Loucy (cell line): Measurements from ENCODE around the gene PAK5.

Source experiments
- H2AFZ ChIP-seq: fragments of 200-600 bp; sonication (generic); 2 replicates; pipeline ENCODE4 v1.6.0; 2016; ENCODE audit warnings: antibody characterized with exemption, mild to moderate bottlenecking, low read length, moderate library complexity
- H3F3A ChIP-seq: fragments of 200-600 bp; 2 replicates; pipeline ENCODE4 v1.6.0; 2016; ENCODE audit warnings: antibody characterized with exemption, low read depth, mild to moderate bottlenecking
- H3K27me3 ChIP-seq: fragments of 200-600 bp; sonication (generic); 2 replicates; pipeline ENCODE4 v1.6.1; 2014; ENCODE audit warnings: low read length, mild to moderate bottlenecking; ENCODE audit not compliant: insufficient read depth, poor library complexity, severe bottlenecking
- H3K36me3 ChIP-seq: fragments of 200-600 bp; sonication (generic); 2 replicates; pipeline ENCODE4 v1.6.1; 2016; ENCODE audit warnings: low read length; ENCODE audit not compliant: insufficient read depth
- H3K4me1 ChIP-seq: fragments of 200-600 bp; sonication (generic); 2 replicates; pipeline ENCODE4 v1.5.1; 2014; ENCODE audit warnings: low read length, mild to moderate bottlenecking; ENCODE audit not compliant: insufficient read depth, poor library complexity, severe bottlenecking
- H3K4me2 ChIP-seq: fragments of 200-600 bp; sonication (generic); 2 replicates; pipeline ENCODE4 v1.6.0; 2014; ENCODE audit warnings: antibody characterized with exemption, low read length, low read depth, mild to moderate bottlenecking; ENCODE audit not compliant: poor library complexity, severe bottlenecking
- H3K4me3 ChIP-seq: fragments of 200-600 bp; sonication (generic); 2 replicates; pipeline ENCODE4 v1.5.1; 2014; ENCODE audit warnings: low read length, mild to moderate bottlenecking, mixed read lengths; ENCODE audit not compliant: poor library complexity, severe bottlenecking
- H3K79me2 ChIP-seq: fragments of 200-600 bp; sonication (generic); 2 replicates; pipeline ENCODE4 v1.6.1; 2014; ENCODE audit warnings: low read length; ENCODE audit not compliant: insufficient read depth
- H3K9ac ChIP-seq: fragments of 200-600 bp; sonication (generic); 2 replicates; pipeline ENCODE4 v1.6.0; 2014; ENCODE audit warnings: mild to moderate bottlenecking, low read depth, low read length, moderate library complexity; ENCODE audit not compliant: poor library complexity, severe bottlenecking
- H3K9me2 ChIP-seq: fragments of 200-600 bp; sonication (generic); replicated peaks from 2 replicates; pipeline ENCODE4 v1.6.1; 2016; ENCODE audit warnings: low read depth, low read length, mixed read lengths
- H3K9me3 ChIP-seq: fragments of 200-600 bp; sonication (generic); 2 replicates; pipeline ENCODE4 v1.6.1; 2014; ENCODE audit warnings: mild to moderate bottlenecking, antibody characterized with exemption, low read length, low read depth; ENCODE audit not compliant: insufficient read depth
- H4K20me1 ChIP-seq: fragments of 200-600 bp; sonication (generic); 2 replicates; pipeline ENCODE4 v1.6.0; 2014; ENCODE audit warnings: antibody characterized with exemption, low read length, mild to moderate bottlenecking; ENCODE audit not compliant: insufficient read depth, poor library complexity, severe bottlenecking
- EZH2phosphoT487 ChIP-seq: fragments of 200-600 bp; IDR thresholded peaks from 2 replicates; pipeline ENCODE4 v1.6.1; 2018; ENCODE audit warnings: antibody characterized with exemption, mild to moderate bottlenecking, moderate library complexity, borderline replicate concordance
- TF ChIP-seq, protein P1 (sequence below): fragments of 200-600 bp; sonication (generic); conservative IDR thresholded peaks from 2 replicates; pipeline ENCODE4 v1.5.1; 2014; ENCODE audit warnings: mild to moderate bottlenecking, antibody characterized with exemption, low read length

PAK5 gene

DNA sequence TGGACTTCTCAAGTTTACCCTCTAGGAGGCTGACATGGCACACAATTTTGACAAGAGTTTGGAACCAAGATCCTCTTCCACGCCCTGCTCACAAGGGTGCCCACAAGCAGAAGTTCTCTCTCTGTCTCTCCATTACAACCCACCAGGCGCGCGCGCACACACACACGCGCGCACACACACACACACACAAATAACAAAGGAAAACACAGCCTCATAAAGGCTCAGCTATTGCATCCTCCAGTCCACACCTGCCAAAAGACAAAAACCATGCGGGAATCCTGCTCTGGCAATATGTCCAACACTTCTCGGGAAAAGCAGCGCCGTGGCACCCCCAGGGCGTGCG is 870 bp downstream of the PAK5 start:
- no peak for TF ChIP-seq EZH2phosphoT487
- TF ChIP-seq, protein P1, sequence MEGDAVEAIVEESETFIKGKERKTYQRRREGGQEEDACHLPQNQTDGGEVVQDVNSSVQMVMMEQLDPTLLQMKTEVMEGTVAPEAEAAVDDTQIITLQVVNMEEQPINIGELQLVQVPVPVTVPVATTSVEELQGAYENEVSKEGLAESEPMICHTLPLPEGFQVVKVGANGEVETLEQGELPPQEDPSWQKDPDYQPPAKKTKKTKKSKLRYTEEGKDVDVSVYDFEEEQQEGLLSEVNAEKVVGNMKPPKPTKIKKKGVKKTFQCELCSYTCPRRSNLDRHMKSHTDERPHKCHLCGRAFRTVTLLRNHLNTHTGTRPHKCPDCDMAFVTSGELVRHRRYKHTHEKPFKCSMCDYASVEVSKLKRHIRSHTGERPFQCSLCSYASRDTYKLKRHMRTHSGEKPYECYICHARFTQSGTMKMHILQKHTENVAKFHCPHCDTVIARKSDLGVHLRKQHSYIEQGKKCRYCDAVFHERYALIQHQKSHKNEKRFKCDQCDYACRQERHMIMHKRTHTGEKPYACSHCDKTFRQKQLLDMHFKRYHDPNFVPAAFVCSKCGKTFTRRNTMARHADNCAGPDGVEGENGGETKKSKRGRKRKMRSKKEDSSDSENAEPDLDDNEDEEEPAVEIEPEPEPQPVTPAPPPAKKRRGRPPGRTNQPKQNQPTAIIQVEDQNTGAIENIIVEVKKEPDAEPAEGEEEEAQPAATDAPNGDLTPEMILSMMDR = no peak
- no peak overlapping the region for H3K9ac ChIP-seq
- H3K4me2 ChIP-seq = no peak overlapping the region
- H4K20me1 ChIP-seq = no peaks in the 10 kb centered on the region
- no peaks in the 10 kb centered on the region for H3K36me3 ChIP-seq
- H3K4me3 ChIP-seq = no peak overlapping the region
- no peaks in the 10 kb centered on the region for H3K9me3 ChIP-seq
- H3K4me1 ChIP-seq = no peaks in the 10 kb centered on the region
- no peaks in the 10 kb centered on the region for H3K9me2 ChIP-seq
- no peaks in the 10 kb centered on the region for H3K79me2 ChIP-seq
- no peaks in the 10 kb centered on the region for H3K27me3 ChIP-seq
- H2AFZ ChIP-seq = no peak overlapping the region
- no peaks in the 10 kb centered on the region for H3F3A ChIP-seq

DNA sequence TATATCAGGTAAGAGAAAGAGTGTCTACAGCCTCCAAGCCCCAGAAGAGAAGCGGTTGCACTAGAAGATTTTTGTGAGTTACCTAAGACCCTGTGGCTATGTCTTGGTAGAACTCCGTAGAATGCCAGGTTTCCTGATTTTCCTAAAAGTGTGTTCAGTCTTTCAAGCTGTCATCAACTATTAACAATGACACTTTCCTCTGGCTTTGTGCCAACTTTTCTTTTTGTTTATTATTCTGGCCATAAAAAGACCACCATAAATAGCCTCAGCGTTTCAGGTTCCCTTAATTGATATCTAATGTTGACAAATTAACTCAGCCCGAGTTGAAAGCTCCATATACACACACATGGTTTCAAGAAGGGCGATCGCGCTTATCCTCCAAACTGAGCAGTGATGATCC is 1.2 kb downstream of the PAK5 start:
- TF ChIP-seq, protein P1 = no peak
- no peak for TF ChIP-seq EZH2phosphoT487
- no peaks in the 10 kb centered on the region for H3K36me3 ChIP-seq
- H3K4me2 ChIP-seq = no peak overlapping the region
- no peak overlapping the region for H3K4me3 ChIP-seq
- no peak overlapping the region for H2AFZ ChIP-seq
- H3K79me2 ChIP-seq = no peaks in the 10 kb centered on the region
- H3K4me1 ChIP-seq = no peaks in the 10 kb centered on the region
- H3F3A ChIP-seq = no peaks in the 10 kb centered on the region
- H3K9me2 ChIP-seq = no peaks in the 10 kb centered on the region
- H3K9ac ChIP-seq = no peak overlapping the region
- no peaks in the 10 kb centered on the region for H3K27me3 ChIP-seq
- H3K9me3 ChIP-seq = no peaks in the 10 kb centered on the region
- H4K20me1 ChIP-seq = no peaks in the 10 kb centered on the region

DNA sequence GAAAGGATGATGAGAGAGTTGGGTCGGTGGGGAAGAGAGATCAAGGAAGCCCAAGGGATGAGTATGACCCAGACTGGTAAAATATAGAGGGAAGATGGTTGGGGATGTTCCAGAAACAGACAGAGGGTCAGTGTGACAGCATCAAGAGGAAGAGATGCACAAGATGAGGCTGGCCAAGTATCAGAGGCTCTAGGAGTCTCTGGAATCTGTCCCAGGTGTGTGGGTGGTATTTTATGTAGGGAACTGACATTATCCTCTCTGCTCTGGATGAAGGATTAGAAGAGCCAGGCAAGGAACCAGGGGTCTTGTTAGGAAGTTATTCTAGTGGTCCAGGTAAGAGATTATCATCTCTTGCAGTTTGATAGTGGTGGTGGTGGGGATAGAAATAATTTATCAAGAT is 3.6 kb downstream of the PAK5 start:
- H2AFZ ChIP-seq = no peak overlapping the region
- H3K4me1 ChIP-seq = no peaks in the 10 kb centered on the region
- H3K9ac ChIP-seq = no peak overlapping the region
- H3K4me3 ChIP-seq = no peak overlapping the region
- H3K4me2 ChIP-seq = no peak overlapping the region
- TF ChIP-seq, protein P1 = no peak
- no peak for TF ChIP-seq EZH2phosphoT487
- H3K27me3 ChIP-seq = no peaks in the 10 kb centered on the region
- no peaks in the 10 kb centered on the region for H3K9me3 ChIP-seq
- no peaks in the 10 kb centered on the region for H4K20me1 ChIP-seq
- no peaks in the 10 kb centered on the region for H3K79me2 ChIP-seq
- H3K36me3 ChIP-seq = no peaks in the 10 kb centered on the region
- H3K9me2 ChIP-seq = no peaks in the 10 kb centered on the region
- no peaks in the 10 kb centered on the region for H3F3A ChIP-seq
